ENCODE results near the gene PIP5K1C.

Gene PIP5K1C

GRCh38 chr19:3725640-3726310, 25.5 kb upstream of the PIP5K1C start:
- TF ChIP-seq, protein P1, sequence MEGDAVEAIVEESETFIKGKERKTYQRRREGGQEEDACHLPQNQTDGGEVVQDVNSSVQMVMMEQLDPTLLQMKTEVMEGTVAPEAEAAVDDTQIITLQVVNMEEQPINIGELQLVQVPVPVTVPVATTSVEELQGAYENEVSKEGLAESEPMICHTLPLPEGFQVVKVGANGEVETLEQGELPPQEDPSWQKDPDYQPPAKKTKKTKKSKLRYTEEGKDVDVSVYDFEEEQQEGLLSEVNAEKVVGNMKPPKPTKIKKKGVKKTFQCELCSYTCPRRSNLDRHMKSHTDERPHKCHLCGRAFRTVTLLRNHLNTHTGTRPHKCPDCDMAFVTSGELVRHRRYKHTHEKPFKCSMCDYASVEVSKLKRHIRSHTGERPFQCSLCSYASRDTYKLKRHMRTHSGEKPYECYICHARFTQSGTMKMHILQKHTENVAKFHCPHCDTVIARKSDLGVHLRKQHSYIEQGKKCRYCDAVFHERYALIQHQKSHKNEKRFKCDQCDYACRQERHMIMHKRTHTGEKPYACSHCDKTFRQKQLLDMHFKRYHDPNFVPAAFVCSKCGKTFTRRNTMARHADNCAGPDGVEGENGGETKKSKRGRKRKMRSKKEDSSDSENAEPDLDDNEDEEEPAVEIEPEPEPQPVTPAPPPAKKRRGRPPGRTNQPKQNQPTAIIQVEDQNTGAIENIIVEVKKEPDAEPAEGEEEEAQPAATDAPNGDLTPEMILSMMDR (conservative IDR thresholded peaks at IDR 0.05): no peak
- no peak overlapping the region for H3K27ac ChIP-seq

DNA sequence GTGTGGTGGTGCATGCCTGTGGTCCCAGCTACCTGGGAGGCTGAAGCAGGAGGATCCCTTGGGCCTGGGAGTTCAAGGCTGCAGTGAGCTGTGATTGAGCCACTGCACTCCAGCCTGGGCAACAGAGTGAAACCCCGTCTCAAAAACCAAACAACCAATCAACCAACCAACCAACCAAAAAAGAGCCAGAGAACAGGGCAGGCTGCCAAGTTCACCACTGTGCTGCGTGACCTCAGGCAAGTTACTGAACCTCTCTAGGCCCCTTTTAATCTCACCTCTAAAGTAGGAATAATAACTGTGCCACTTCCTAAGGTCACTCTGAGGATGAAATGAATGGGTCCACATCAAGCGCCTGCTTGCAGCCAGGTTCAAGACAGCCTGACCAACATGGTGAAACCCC, 24.9 kb upstream of the PIP5K1C start:
- no peak overlapping the region for H3K27ac ChIP-seq
- TF ChIP-seq, protein P1 (conservative IDR thresholded peaks at IDR 0.05): no peak

- H3K27ac ChIP-seq: no peak overlapping the region
- TF ChIP-seq, protein P1 (conservative IDR thresholded peaks at IDR 0.05): no peak
Measured at GRCh38 chr19:3723883-3724282, 23.6 kb upstream of the PIP5K1C start.

DNA sequence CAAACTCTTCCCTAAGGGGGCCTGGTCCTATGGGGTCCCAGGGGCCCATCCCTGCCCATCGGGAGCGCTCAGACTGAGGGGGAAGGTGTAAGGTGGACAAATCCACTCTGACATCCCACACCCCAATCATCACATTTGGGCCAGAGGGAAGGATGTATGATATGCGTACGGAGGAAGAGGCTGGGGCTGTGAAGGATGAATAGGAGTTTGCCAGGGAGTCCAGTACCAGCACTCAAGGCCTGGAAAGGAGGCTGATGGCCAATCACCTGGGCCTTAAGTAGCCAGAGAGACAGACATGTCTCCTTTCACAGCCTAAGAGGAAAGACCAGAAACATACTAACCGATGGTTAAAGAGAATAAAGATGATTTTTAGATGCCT, 22.8 kb upstream of the PIP5K1C start:
- TF ChIP-seq, protein P1 (conservative IDR thresholded peaks at IDR 0.05): no peak
- no peak overlapping the region for H3K27ac ChIP-seq

DNA sequence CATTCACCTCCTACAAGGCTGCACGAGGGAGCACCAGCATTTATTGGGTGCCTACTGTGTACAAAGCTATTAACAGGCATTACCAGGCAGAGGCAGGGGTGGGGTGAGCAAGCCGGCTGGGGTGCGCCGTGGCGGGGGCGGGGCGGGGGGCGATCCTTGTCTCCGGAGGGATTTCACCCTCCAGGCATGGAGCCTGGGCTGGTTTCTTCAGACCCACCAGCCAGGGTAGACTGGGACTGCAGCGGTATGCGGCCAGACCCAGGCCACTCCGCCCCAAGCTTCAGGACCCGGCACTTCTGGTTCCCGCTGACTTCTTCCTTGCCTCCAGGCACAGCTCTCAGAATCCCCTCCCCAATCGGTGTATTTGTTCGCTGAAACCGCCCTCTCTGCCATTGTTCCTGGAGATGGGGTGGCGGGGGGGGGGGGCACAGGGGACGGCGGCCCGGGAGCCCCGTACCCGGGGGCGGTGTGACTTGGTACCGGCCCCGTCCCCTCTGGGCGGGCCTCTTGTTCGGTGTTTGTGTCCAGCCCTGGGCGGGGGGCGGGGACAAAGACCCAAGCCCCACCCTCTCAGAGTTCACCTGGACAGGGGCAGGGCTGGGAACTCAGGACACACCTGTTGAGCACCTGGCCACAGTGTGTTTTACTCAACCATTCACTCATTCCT, 22.3 kb upstream of the PIP5K1C start:
- TF ChIP-seq, protein P1 (conservative IDR thresholded peaks at IDR 0.05): no peak
- no peak overlapping the region; the same call in 1 of the 2 replicates for H3K27ac ChIP-seq

DNA sequence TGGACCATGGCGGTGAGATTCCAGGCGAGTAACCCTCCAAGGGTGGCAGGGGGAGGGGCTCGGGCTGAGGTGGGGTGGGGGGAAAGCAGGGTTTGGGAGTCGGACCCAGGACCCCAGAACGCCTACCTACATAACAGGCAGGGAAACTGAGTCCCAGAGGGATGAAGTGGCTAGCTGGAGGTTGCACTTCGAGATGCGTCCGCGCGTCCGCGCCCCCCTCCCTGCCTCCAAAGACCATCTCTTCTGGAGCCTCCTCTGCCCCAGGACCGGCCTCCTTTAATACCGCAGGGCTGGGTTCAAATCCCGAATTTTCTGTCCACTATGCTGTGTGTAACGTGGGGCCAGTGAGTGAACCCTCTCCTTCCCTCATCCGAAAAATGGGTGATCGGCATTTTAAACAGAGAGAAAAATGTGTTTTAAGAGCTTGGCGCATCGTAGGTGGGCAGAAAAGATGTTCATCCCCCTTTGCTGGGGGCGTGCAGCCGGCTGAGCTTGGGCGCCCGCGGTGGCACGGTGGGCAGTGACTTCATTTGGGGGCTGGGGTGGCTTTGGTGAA, 21.7 kb upstream of the PIP5K1C start:
- no peak overlapping the region; the same call in 1 of the 2 replicates for H3K27ac ChIP-seq
- TF ChIP-seq, protein P1 (conservative IDR thresholded peaks at IDR 0.05): no peak

GRCh38 chr19:3721131-3721886, 21.0 kb upstream of the PIP5K1C start:
- no peak overlapping the region; the same call in 1 of the 2 replicates for H3K27ac ChIP-seq
- TF ChIP-seq, protein P1 (conservative IDR thresholded peaks at IDR 0.05): no peak

Data from VCaP (cell line).